Glutamatergic neuron (in vitro differentiated cells): ENCODE measurements around the gene MEGF11. TPM values are rescaled to one million over a fixed set of nuclear protein-coding genes. Genes with fewer than 3 reads are reported as not detected.
A peak's percentile ranks its signal among the peaks of the same experiment; 100 is the strongest.

ENCODE experiments used
- DNase-seq: peaks from one replicate; pipeline ENCODE4 v3.0.0; 2022
- H3K27ac Mint-ChIP-seq: one replicate; pipeline ENCODE4 v1.8.0; 2020; ENCODE audit warnings: mild to moderate bottlenecking, mixed read lengths, inconsistent platforms; ENCODE audit not compliant: unreplicated experiment
- H3K27me3 Mint-ChIP-seq: one replicate; pipeline ENCODE4 v1.8.0; 2020; ENCODE audit warnings: mild to moderate bottlenecking, moderate library complexity, mixed read lengths, inconsistent platforms; ENCODE audit not compliant: unreplicated experiment
- H3K36me3 Mint-ChIP-seq: one replicate; pipeline ENCODE4 v1.8.0; 2020; ENCODE audit warnings: mild to moderate bottlenecking, mixed read lengths, inconsistent platforms; ENCODE audit not compliant: unreplicated experiment
- H3K4me1 Mint-ChIP-seq: one replicate; pipeline ENCODE4 v1.8.0; 2020; ENCODE audit warnings: mild to moderate bottlenecking, low read depth, mixed read lengths, inconsistent platforms; ENCODE audit not compliant: unreplicated experiment
- H3K4me3 Mint-ChIP-seq: one replicate; pipeline ENCODE4 v1.8.0; 2020; ENCODE audit warnings: mild to moderate bottlenecking, mixed read lengths, inconsistent platforms; ENCODE audit not compliant: unreplicated experiment
- H3K9me3 Mint-ChIP-seq: one replicate; pipeline ENCODE4 v1.8.0; 2020; ENCODE audit warnings: mild to moderate bottlenecking, moderate library complexity, mixed read lengths, inconsistent platforms; ENCODE audit not compliant: unreplicated experiment
- CTCF ChIP-seq: fragments of 200-600 bp; sonication (generic); IDR thresholded peaks from one replicate; pipeline ENCODE4 v1.5.0; 2021; ENCODE audit not compliant: partially characterized antibody, unreplicated experiment
- total RNA-seq: library from RNA; stranded (reverse); fragmentation: NEBNext Ultra II Directional; extraction: Animal tissue kit (Norgen Biotek cat#: 25700); gene quantifications from one replicate; pipeline ENCODE4 v1.2.1, GENCODE V29; 2021; ENCODE audit not compliant: unreplicated experiment

Gene MEGF11
- total RNA-seq, 1 donor from 2014 or later, result 2.6 TPM

GRCh38 chr15:66169023-66169422 lies 84.5 kb downstream of the MEGF11 start:
- TF ChIP-seq CTCF, result no peak
- Mint-ChIP-seq H3K27ac (peak overlapping the region; percentile 90), H3K4me1 (peaks cover 48% of the 10 kb centered on the region), H3K9me3 (peaks cover 4% of the 10 kb centered on the region), H3K27me3 (peaks cover 10% of the 10 kb centered on the region), H3K4me3 (no peak overlapping the region), H3K36me3 (no peaks in the 10 kb centered on the region)
- DNase-seq, result peak; percentile 69

GRCh38 chr15:66167854-66168253 lies 85.7 kb downstream of the MEGF11 start:
- Mint-ChIP-seq H3K9me3 (peaks cover 5% of the 10 kb centered on the region), H3K27me3 (peaks cover 10% of the 10 kb centered on the region), H3K27ac (no peak overlapping the region)

GRCh38 chr15:66165856-66166255 lies 87.7 kb downstream of the MEGF11 start:
- Mint-ChIP-seq H3K4me1 (peaks cover 41% of the 10 kb centered on the region), H3K36me3 (peaks cover 8% of the 10 kb centered on the region), H3K9me3 (peaks cover 5% of the 10 kb centered on the region), H3K4me3 (no peak overlapping the region), H3K27ac (peak overlapping the region; percentile 19), H3K27me3 (peaks cover 7% of the 10 kb centered on the region)
- no peak for DNase-seq
- no peak for TF ChIP-seq CTCF

More at GRCh38 chr15:66167854-66168253, 85.7 kb downstream of the MEGF11 start:
- no peak for TF ChIP-seq CTCF
- Mint-ChIP-seq H3K4me1 (peaks cover 49% of the 10 kb centered on the region), H3K4me3 (no peak overlapping the region), H3K36me3 (no peaks in the 10 kb centered on the region)
- DNase-seq, result no peak

- no peak for TF ChIP-seq CTCF
- no peak for DNase-seq
- peak overlapping the region; percentile 28 for H3K4me3 Mint-ChIP-seq
Observed at GRCh38 chr15:66164788-66165187, 88.8 kb downstream of the MEGF11 start.

GRCh38 chr15:66163553-66163952 lies 90.0 kb downstream of the MEGF11 start:
- Mint-ChIP-seq H3K4me1 (peaks cover 28% of the 10 kb centered on the region), H3K9me3 (peaks cover 3% of the 10 kb centered on the region), H3K27ac (no peak overlapping the region), H3K36me3 (peaks cover 8% of the 10 kb centered on the region), H3K27me3 (peaks cover 7% of the 10 kb centered on the region), H3K4me3 (no peak overlapping the region)
- DNase-seq, result no peak
- no peak for TF ChIP-seq CTCF

More at GRCh38 chr15:66164788-66165187, 88.8 kb downstream of the MEGF11 start:
- H3K27me3 Mint-ChIP-seq, result peaks cover 11% of the 10 kb centered on the region
- peaks cover 8% of the 10 kb centered on the region for H3K36me3 Mint-ChIP-seq
- H3K4me1 Mint-ChIP-seq, result peaks cover 36% of the 10 kb centered on the region
- no peak overlapping the region for H3K27ac Mint-ChIP-seq
- H3K9me3 Mint-ChIP-seq, result peaks cover 5% of the 10 kb centered on the region
